HG03558 (cell line): ENCODE measurements around the gene HERC2.
"Not testable (repeated sequence)": the region's sequence is repeated elsewhere in the genome, so short reads cannot be mapped to it uniquely, and the experiment has no call there.

Experiments used
- ATAC-seq: cut with Tn5 transposase; IDR thresholded peaks from one replicate; pipeline ENCODE4 v1.9.1; 2021; ENCODE audit warnings: moderate number of reproducible peaks; ENCODE audit not compliant: unreplicated experiment; ENCODE audit errors: extremely low read depth

HERC2 gene, protein sequence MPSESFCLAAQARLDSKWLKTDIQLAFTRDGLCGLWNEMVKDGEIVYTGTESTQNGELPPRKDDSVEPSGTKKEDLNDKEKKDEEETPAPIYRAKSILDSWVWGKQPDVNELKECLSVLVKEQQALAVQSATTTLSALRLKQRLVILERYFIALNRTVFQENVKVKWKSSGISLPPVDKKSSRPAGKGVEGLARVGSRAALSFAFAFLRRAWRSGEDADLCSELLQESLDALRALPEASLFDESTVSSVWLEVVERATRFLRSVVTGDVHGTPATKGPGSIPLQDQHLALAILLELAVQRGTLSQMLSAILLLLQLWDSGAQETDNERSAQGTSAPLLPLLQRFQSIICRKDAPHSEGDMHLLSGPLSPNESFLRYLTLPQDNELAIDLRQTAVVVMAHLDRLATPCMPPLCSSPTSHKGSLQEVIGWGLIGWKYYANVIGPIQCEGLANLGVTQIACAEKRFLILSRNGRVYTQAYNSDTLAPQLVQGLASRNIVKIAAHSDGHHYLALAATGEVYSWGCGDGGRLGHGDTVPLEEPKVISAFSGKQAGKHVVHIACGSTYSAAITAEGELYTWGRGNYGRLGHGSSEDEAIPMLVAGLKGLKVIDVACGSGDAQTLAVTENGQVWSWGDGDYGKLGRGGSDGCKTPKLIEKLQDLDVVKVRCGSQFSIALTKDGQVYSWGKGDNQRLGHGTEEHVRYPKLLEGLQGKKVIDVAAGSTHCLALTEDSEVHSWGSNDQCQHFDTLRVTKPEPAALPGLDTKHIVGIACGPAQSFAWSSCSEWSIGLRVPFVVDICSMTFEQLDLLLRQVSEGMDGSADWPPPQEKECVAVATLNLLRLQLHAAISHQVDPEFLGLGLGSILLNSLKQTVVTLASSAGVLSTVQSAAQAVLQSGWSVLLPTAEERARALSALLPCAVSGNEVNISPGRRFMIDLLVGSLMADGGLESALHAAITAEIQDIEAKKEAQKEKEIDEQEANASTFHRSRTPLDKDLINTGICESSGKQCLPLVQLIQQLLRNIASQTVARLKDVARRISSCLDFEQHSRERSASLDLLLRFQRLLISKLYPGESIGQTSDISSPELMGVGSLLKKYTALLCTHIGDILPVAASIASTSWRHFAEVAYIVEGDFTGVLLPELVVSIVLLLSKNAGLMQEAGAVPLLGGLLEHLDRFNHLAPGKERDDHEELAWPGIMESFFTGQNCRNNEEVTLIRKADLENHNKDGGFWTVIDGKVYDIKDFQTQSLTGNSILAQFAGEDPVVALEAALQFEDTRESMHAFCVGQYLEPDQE (N-terminal part only)

DNA sequence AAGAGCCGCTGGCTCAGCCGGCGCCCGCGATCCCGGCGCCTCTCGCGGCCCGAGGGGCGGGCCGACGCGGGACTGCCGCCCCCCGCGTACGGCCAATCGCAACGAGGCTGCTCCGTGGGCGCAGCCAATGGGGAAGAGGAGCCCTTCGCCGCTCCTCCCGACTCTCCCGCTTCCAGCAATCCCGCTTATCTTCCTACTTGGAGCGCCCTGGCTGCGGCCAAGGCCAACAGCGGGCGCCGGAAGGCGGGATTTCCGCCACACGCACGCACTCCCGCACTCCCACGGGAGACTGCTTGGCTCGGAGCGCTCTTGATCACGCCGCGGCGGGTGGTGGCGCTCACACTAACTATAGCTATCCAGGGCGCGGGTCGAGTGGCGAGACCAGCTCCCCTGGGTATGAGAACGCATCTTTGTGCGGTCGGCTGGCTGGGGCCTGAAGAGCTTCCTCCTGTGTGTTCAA, at the start of gene HERC2:
Gene HERC2, minus strand, starts transcription at position 51 of the 460 bp plus-strand sequence. CDS start 746 bp downstream, outside the sequence.
- not testable (repeated sequence) for ATAC-seq

DNA sequence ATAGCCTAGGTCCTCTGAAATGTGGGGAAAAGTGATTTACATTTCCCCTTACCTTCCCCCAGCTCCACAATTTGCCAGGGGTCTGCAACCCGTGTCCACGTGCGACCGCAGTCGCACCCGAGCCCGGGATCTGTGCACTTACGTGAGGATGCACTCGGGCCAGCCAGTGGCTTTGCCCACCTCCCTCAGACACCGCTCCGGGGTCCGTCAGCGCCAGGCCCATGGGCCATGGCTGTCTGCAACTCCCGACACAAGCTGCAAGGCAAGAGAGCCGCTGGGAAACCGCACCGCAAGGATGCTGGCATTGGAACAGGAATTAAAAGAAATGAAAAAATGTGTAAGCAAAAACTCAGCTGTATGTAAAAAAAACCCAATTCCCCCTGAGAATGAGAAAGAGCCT, 43.5 kb upstream of the HERC2 start:
- ATAC-seq, result not testable (repeated sequence)

DNA sequence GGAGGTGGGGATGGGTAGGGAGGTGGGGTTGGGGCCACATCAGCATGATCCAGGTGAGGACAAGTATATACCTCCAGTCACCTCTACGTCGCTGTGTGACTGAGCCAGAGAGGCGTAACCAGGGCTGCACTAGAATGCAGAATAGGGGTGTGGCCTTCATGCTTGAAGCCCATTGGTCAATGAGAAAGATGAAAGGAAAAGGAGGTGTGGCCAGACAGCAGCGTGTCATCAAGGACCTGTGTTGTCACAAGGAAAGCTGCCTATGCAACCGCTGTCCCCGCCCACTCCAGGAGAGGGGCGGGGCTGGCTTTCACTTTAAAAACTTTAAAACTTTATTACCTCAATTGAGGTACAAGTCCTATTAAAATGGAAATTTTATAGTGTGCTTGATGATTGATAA, 36.0 kb upstream of the HERC2 start, which contains the start of gene GOLGA6L24:
Gene GOLGA6L24, minus strand, starts transcription at position 101 of the 400 bp plus-strand sequence. Its CDS starts 61 bp downstream, at position 40.
- ATAC-seq, result not testable (repeated sequence)

DNA sequence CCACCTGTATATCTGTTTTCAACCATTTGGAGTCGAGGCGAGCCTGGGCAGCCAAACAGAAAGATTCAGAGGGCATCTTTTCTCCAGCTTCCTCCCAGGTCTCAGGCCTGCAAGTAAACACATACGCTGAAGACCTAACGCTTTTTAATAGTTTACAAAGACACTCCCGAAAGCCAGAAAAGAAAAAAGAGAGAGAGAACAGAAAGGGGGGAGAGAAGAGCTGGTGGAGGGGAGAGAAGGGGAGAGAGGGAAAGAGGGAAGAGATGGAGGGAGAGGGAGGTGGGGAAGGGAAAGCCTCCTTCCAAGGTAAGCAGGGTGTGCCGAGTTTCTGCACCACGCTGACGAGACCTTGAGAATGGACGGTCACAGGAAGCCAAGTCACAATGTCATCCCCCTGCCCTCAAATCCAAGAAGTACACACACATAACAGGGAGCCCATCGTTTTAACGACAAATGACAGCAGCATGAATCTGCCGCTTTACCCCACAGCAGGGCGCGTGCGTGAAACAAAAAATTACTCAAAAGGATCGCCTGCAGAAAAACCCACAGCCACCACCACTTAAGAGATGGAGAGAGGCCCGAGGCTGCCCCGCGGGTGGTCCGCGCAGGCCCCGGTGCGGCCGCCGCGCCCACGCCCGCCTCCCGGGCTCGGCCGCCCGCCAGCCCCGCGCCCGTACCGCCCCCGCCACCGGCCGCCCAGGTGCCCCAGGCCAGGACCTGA, 461 bp downstream of the HERC2 start:
- not testable (repeated sequence) for ATAC-seq

DNA sequence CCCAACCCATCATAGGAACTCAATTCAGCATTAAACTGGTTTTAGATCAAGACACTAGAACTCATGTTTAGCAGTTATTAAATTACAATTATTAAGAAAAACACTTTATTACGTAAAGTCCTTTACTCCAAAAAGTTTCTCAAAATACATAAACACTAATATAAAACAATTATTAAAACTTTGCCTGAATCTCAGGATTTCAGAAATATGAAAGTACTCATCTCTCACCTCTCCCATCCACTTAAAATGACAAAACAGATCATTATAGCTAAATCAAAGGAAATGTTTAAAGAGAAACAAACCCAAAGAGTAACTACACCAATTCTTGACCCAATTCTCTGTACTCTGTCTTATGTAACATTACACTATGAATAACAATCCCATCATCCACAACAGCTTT, 2.3 kb downstream of the HERC2 start:
- ATAC-seq, result not testable (repeated sequence)

DNA sequence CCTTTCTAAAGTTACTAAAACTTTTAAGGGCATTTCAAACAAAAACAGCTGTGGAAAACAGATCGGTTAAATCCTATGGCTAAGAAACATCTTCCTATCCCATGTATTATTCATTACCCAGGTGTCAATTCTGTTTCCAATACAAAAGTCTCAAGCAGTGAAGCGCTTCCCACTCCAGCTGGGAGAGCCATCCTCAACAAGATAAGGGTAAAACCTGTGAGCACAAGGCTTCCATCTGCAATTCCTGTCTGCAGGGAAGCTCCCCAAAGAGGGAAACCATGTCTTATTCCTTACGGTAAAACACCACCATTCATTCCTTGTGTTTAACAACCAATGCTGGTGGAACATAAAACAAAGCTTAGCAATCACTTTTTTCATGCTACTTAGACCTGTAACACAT, 3.2 kb downstream of the HERC2 start:
- not testable (repeated sequence) for ATAC-seq

DNA sequence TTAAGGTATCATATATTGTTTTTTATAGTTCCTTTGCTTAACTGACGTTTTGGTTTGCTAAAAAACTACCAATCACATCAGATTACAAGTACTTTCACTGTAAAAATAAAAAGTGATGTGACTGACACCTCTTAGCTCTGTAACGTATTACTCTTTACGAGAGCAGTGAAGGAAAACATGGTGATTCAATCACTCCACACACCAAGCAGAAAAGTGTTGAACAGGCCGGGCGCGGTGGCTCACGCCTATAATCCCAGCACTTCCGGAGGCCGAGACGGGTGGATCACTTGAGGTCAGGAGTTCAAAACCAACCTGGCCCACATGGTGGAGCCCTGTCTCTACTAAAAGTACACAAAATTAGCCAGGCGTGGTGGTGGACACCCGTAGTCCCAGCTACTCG, 3.9 kb downstream of the HERC2 start:
- ATAC-seq, result not testable (repeated sequence)

DNA sequence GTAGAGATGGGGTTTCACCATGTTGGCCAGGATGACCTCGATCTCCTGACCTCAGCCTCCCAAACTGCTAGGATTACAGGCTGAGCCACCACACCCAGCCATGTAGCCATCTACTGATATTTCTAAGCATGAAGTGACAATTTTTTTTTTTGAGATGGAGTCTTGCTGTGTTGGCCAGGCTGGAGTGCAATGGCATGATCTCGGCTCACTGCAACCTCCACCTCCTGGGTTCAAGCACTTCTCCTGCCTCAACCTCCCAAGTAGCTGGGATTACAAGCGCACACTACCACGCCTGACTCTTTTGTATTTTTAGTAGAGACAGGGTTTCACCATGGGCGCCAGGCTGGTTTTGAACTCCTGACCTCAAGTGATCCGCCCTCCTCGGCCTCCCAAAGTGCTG, 5.0 kb downstream of the HERC2 start:
- not testable (repeated sequence) for ATAC-seq

DNA sequence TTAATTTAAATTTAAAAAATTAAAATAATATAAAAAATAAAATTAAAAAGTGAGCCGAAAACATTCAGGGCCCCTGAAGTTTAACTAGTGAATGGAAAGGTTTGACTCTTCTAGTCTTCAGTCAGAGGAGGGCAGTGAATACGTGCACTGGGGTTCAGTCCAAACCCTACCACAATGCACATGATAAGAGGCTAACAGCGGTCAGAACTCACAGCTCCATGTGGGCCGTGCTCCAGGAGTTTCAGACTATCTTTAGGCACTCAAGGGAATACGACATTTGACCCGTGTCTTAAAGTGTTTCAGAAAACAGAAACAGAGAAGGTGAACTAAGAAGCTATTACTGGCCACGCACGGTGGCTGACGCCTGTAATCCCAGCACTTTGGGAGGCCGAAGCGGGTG, 11.5 kb downstream of the HERC2 start:
- not testable (repeated sequence) for ATAC-seq

DNA sequence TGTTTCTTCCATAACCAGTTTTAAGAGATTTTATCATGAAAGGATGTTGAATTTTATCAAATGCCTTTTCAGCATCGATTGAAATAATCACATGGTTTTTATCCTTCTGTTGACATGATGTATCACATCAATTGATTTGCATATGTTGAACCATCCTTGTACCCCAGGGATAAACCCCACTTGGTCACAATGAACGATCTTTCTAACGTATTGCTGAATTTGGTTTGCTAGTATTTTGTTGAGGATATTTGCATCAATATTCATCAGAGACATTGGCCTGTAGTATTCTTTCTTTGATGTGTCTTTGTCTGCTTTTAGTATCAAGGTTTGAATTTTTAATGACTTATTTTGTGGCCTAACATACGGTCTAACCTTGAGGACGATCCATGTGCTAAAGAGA, 13.3 kb downstream of the HERC2 start:
- not testable (repeated sequence) for ATAC-seq

DNA sequence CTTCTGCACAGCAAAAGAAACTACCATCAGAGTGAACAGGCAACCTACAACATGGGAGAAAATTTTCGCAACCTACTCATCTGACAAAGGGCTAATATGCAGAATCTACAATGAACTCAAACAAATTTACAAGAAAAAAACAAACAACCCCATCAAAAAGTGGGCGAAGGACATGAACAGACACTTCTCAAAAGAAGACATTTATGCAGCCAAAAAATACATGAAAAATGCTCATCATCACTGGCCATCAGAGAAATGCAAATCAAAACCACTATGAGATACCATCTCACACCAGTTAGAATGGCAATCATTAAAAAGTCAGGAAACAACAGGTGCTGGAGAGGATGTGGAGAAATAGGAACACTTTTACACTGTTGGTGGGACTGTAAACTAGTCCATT, 16.3 kb downstream of the HERC2 start:
- ATAC-seq, result not testable (repeated sequence)

DNA sequence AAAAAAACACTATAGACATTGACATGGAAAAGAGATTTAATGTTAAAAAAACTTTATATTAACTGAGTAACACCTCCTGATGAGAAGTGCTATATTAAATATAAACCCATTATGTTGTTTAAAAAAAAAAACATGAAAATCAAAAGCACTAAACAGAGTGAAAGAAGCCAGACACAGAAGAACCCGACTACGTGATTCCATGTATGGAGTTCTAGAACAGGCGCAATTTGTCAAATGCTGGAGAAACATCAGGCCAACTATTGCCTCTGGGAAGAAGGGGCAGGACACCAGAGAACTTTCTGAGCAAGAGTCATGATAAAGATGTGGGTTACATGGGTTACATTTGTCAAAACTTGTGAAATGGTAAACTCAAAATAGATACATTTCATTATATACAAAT, 24.5 kb downstream of the HERC2 start:
- not testable (repeated sequence) for ATAC-seq

DNA sequence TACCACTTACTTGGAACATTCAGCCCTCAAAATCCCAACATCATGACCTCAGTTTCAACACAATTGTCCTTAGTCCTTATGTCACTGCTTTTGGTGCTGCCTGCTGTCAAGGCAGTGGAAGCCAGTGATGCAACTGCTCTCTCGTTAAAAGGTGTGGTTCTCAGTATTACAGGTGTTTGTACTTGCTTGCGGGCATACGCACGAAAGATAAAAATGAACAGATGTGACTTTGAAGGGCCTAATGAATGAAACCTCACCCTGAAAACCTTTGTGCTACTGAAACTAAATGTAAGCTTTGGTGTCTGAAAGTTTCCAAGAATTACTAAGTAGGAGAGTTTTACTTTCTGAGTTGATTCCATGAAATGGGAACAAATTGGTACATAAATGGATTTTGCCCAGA, 25.2 kb downstream of the HERC2 start:
- not testable (repeated sequence) for ATAC-seq

DNA sequence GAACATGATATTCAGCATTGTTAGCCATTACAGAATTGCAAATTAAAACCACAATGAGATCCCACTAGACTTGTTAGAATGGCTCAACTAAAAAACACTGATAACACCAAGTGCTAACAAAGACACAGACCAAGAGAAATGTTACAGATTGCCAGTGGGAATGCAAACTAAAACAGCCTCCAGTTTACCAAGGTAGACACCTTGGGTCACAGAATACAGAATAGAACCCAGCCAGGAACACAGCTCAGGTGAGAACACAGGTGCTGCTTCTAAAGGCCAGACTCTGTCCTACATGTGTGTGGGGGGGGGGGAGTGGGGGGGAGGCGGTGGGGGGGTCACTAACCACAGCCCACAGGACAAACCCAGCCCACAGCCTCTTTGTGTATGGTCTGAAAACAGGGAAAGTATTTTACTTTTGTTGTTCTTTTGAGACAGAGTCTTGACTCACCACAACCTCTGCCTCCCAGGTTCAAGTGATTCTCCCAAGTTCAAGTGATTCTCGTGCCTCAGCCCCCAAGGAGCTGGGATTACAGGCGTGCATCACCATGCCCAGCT, 26.9 kb downstream of the HERC2 start:
- ATAC-seq, result not testable (repeated sequence)

DNA sequence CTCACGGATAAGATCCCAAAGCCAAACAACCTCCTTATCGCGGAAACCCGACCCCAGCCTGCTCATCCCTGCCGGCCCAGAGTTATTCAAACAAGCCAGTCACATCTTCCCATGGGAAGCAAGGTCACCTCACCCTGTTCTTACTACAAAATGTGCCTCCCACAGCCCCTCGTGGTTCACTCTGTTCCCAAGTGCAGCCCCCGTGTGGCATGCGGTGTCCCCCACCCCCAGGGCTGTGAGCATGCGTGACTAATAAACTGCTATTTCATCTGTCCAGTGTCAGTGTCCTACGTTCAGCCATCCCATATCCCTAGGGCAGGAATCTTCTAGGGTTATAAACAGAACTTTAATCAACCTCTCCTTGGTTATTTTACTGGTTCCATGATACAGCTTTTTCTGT, 27.4 kb downstream of the HERC2 start:
- not testable (repeated sequence) for ATAC-seq

DNA sequence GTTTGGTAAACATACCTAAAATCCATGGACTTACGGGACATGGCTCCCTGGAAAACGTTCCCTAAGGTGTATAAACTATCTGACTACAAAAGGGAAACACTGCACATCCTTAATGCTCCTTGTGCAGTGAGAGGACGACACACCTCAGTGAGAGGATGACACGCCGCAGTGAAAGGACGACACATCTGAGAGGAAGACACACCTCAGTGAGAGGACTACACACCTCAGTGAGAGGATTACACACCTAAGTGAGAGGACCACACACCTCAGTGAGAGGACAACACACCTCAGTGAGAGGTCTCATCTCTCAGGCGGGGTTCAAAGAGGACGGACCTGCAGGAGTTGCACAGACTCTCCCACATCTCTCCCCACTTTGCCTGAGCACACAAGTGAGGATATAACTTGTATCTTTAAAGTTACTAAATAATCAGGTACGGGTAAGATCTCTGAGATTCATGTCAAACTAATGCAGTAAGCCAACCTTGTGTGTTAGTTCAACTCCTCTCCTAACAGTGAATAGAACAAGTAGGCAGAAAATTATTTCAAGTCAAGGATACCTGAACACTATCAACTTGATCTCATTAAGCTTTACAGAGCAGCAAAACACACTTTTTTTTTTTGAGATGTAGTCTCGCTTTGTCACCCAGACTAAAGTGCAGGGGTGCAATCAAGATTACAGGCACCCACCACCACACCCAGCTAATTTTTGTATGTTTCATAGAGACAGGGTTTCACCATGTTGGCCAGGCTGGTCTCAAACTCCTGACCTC, 32.1 kb downstream of the HERC2 start:
- ATAC-seq, result no peak

DNA sequence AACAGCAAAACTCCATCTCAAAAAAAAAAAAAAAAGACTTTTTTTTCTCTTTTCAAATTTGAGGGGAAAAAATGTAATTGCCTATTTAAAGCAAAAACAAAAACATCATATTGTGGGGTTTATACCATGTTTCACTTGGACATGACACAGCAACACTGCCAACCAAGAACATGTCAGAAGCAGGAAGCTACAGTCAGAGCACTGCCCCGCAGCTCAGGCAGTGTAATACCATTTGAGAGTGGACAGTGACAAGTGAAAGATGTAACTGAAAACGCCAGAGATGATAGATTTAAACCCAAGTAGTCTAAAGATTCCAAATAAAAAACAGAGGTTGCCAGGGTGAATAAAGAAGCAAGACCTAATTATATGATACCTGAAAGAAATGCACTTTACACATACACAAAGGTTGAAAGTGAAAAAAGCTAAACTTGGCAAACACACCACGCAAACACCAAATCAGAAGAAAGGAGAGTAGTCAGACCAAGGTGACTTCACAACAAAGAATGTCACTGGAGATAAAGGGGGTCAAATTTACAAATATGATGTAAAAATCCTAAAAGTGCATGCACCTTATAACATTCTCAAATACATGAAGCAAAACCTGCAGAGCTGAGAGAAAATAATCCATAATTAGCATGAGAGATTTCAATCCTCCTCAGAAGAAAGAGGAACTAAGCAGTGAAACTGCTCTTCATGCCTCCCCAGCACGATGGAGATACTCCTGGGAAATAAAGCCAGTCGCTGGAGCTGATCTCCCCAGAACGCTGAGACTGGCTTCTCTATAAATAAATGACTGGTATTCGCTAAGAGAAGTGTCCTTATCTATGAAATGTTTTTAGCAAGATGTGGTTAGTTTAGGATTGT, 32.9 kb downstream of the HERC2 start:
- ATAC-seq, result peak; percentile 51
